HepG2 (cell line): Measurements from ENCODE around the gene GH2. TPM values are rescaled to one million over a fixed set of nuclear protein-coding genes. Genes with fewer than 3 reads are reported as not detected.

Experiments
- ARNTL ChIP-seq: sonication (generic); formaldehyde crosslinking; IDR thresholded peaks from 2 replicates; pipeline ENCODE4 v1.4.0; 2020; ENCODE audit warnings: mild to moderate bottlenecking, missing genetic modification reagents
- IKZF4 ChIP-seq: sonication (generic); formaldehyde crosslinking; IDR thresholded peaks from 2 replicates; pipeline ENCODE4 v1.5.1; 2020; ENCODE audit warnings: borderline replicate concordance, mild to moderate bottlenecking, low read depth, missing genetic modification reagents; ENCODE audit errors: not compliant biosample characterization
- MAFF ChIP-seq: IDR thresholded peaks from 2 replicates; pipeline ENCODE4 v1.6.1; 2011; ENCODE audit warnings: low read depth, low read length, improper control_type of control experiment
- MIER3 ChIP-seq: IDR thresholded peaks from 2 replicates; pipeline ENCODE4 v1.6.1; 2016; ENCODE audit warnings: missing compliant biosample characterization, borderline replicate concordance
- MXD4 ChIP-seq: IDR thresholded peaks from 2 replicates; pipeline ENCODE4 v1.6.1; 2016; ENCODE audit warnings: mild to moderate bottlenecking, missing biosample characterization, missing genetic modification reagents
- NCOA2 ChIP-seq: sonication (generic); formaldehyde crosslinking; IDR thresholded peaks from 2 replicates; pipeline ENCODE4 v1.8.0; 2022; ENCODE audit warnings: inconsistent platforms
- RFX1 ChIP-seq: fragments of 450-650 bp; IDR thresholded peaks from 2 replicates; pipeline ENCODE4 v1.6.1; 2017
- TFAP4 ChIP-seq: sonication (generic); IDR thresholded peaks from 2 replicates; pipeline ENCODE4 v1.6.1; 2016; ENCODE audit warnings: low read depth, borderline replicate concordance
- ZFP82 ChIP-seq: sonication (generic); formaldehyde crosslinking; IDR thresholded peaks from 2 replicates; pipeline ENCODE4 v1.5.1; 2020; ENCODE audit warnings: mild to moderate bottlenecking, missing genetic modification reagents, borderline replicate concordance
- ZMYM4 ChIP-seq: sonication (generic); formaldehyde crosslinking; IDR thresholded peaks from 2 replicates; pipeline ENCODE4 v1.8.1; 2023; ENCODE audit warnings: mild to moderate bottlenecking, missing genetic modification reagents
- ZNF292 ChIP-seq: sonication (generic); formaldehyde crosslinking; IDR thresholded peaks from 2 replicates; pipeline ENCODE4 v1.8.1; 2022; ENCODE audit warnings: mild to moderate bottlenecking, low read depth, missing genetic modification reagents, borderline replicate concordance
- ZNF331 ChIP-seq: sonication (generic); formaldehyde crosslinking; IDR thresholded peaks from 2 replicates; pipeline ENCODE4 v1.4.0; 2020; ENCODE audit warnings: missing genetic modification reagents
- ZNF441 ChIP-seq: sonication (generic); formaldehyde crosslinking; IDR thresholded peaks from 2 replicates; pipeline ENCODE4 v1.7.0; 2021; ENCODE audit warnings: missing genetic modification reagents, borderline replicate concordance
- ZNF558 ChIP-seq: sonication (generic); formaldehyde crosslinking; IDR thresholded peaks from 2 replicates; pipeline ENCODE4 v1.9.0; 2022; ENCODE audit warnings: mild to moderate bottlenecking, missing genetic modification reagents, borderline replicate concordance
- ZNF574 ChIP-seq: sonication (generic); formaldehyde crosslinking; IDR thresholded peaks from 2 replicates; pipeline ENCODE4 v1.4.0; 2020; ENCODE audit warnings: missing genetic modification reagents
- ZNF773 ChIP-seq: sonication (generic); formaldehyde crosslinking; IDR thresholded peaks from 2 replicates; pipeline ENCODE4 v1.4.0; 2020; ENCODE audit warnings: missing genetic modification reagents, borderline replicate concordance
- ZNF83 ChIP-seq: sonication (generic); formaldehyde crosslinking; IDR thresholded peaks from 2 replicates; pipeline ENCODE4 v1.4.0; 2020; ENCODE audit warnings: missing genetic modification reagents, mild to moderate bottlenecking, borderline replicate concordance
- polyA plus RNA-seq, 8 experiments: library from polyadenylated mRNA; depleted of rRNA in 3 of 8; stranded (reverse) in 7 of 8; unstranded in 1 of 8; fragments of >200 nt; fragmentation: Illumina TruSeq in 4 of 8; extraction: Trizol in 4 of 8; gene quantifications; 2 replicates each; pipeline versions ENCODE4 v1.2.1 to v1.2.3, GENCODE V29; 2011 to 2016; ENCODE audit warnings: low read depth in 4 of 8, missing spikeins in 1 of 8, mixed read lengths in 1 of 8; ENCODE audit not compliant: insufficient read depth in 1 of 8
- total RNA-seq, 5 experiments: library from RNA; depleted of rRNA; stranded (reverse); fragments of >200 nt; fragmentation: Illumina TruSeq; extraction: Trizol; gene quantifications; 2 replicates each; pipeline ENCODE4 v1.2.3, GENCODE V29; 2016; ENCODE audit warnings: low read depth in 1 of 5
- TF ChIP-seq, protein P1 (sequence below): sonication (generic); formaldehyde crosslinking; IDR thresholded peaks from 2 replicates; pipeline ENCODE4 v1.5.1; 2020; ENCODE audit warnings: missing genetic modification reagents, mild to moderate bottlenecking, borderline replicate concordance
- TF ChIP-seq, protein P2 (sequence below): IDR thresholded peaks from 2 replicates; pipeline ENCODE4 v1.6.1; 2018; ENCODE audit warnings: missing genetic modification reagents, mild to moderate bottlenecking, missing compliant biosample characterization

Gene GH2
- total and polyA plus RNA-seq, 2 of the 13 experiments (the other 11 are each of a cell fraction or from before 2014, with no cell fraction given) = not detected

GRCh38 chr17:63841350-63842172 lies 40.2 kb downstream of the GH2 start (continued):
- TF ChIP-seq, protein P1, sequence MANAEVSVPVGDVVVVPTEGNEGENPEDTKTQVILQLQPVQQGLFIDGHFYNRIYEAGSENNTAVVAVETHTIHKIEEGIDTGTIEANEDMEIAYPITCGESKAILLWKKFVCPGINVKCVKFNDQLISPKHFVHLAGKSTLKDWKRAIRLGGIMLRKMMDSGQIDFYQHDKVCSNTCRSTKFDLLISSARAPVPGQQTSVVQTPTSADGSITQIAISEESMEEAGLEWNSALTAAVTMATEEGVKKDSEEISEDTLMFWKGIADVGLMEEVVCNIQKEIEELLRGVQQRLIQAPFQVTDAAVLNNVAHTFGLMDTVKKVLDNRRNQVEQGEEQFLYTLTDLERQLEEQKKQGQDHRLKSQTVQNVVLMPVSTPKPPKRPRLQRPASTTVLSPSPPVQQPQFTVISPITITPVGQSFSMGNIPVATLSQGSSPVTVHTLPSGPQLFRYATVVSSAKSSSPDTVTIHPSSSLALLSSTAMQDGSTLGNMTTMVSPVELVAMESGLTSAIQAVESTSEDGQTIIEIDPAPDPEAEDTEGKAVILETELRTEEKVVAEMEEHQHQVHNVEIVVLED (CRISPR knock-in tag) = peak; percentile 47; the same call in 1 of the 2 replicates
- TF ChIP-seq ZNF773 (CRISPR knock-in tag) (no peak), ARNTL (CRISPR knock-in tag) (no peak), IKZF4 (CRISPR knock-in tag) (no peak), ZNF331 (no peak; the same call in 1 of the 2 replicates), MAFF (no peak), MXD4 (CRISPR knock-in tag) (peak; percentile 35; the same call in 1 of the 2 replicates), ZMYM4 (CRISPR knock-in tag) (no peak; the same call in 1 of the 2 replicates), ZNF574 (CRISPR knock-in tag) (peak; percentile 57), ZFP82 (CRISPR knock-in tag) (0 out of 2 replicates have a peak, but pooled peaks have one; percentile 70), MIER3 (CRISPR knock-in tag) (no peak), ZNF558 (no peak; the same call in 1 of the 2 replicates), NCOA2 (CRISPR knock-in tag) (no peak), RFX1 (no peak), ZNF83 (CRISPR knock-in tag) (0 out of 2 replicates have a peak, but pooled peaks have one; percentile 30), TFAP4 (no peak), ZNF441 (CRISPR knock-in tag) (no peak), ZNF292 (peak; percentile 83)
- TF ChIP-seq, protein P2, sequence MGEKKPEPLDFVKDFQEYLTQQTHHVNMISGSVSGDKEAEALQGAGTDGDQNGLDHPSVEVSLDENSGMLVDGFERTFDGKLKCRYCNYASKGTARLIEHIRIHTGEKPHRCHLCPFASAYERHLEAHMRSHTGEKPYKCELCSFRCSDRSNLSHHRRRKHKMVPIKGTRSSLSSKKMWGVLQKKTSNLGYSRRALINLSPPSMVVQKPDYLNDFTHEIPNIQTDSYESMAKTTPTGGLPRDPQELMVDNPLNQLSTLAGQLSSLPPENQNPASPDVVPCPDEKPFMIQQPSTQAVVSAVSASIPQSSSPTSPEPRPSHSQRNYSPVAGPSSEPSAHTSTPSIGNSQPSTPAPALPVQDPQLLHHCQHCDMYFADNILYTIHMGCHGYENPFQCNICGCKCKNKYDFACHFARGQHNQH (CRISPR knock-in tag) = no peak; the same call in 1 of the 2 replicates
